Activated effector memory CD4-positive, alpha-beta T cell treated with Interleukin-2 at 50 U/mL for 16 hours (primary cell): ENCODE results near the gene TWIST2.

ENCODE experiments used
- DNase-seq: peaks from one replicate; pipeline ENCODE4 v3.0.0-alpha.2; 2020

Gene TWIST2

GRCh38 chr2:238943338-238944067, 95.6 kb downstream of the TWIST2 start:
- no peak for DNase-seq

- DNase-seq, result no peak
Observed at GRCh38 chr2:238945433-238946150, 97.7 kb downstream of the TWIST2 start.

GRCh38 chr2:238946318-238947242, 98.7 kb downstream of the TWIST2 start:
- no peak for DNase-seq

- no peak for DNase-seq
Observed at GRCh38 chr2:238947243-238947760, 99.4 kb downstream of the TWIST2 start.

GRCh38 chr2:238947920-238948710, 100.2 kb downstream of the TWIST2 start:
- DNase-seq, result no peak

- DNase-seq, result no peak
Observed at GRCh38 chr2:238948765-238949641, 101.1 kb downstream of the TWIST2 start.

GRCh38 chr2:238949710-238950345, 101.9 kb downstream of the TWIST2 start:
- DNase-seq, result no peak

- DNase-seq, result no peak
Observed at GRCh38 chr2:238950551-238950950, 102.7 kb downstream of the TWIST2 start.

- DNase-seq, result no peak
Observed at GRCh38 chr2:238952261-238952919, 104.5 kb downstream of the TWIST2 start.

GRCh38 chr2:238954841-238955591, 107.1 kb downstream of the TWIST2 start:
- DNase-seq, result no peak

- DNase-seq, result no peak
Observed at GRCh38 chr2:238955648-238956531, 108.0 kb downstream of the TWIST2 start.

- no peak for DNase-seq
Observed at GRCh38 chr2:238956676-238957075, 108.8 kb downstream of the TWIST2 start.
